Glomerular endothelial cell (primary cell): Measurements from ENCODE around the gene TSPAN9. TPM values are rescaled to one million over a fixed set of nuclear protein-coding genes. Genes with fewer than 3 reads are reported as not detected.

ENCODE experiments used
- DNase-seq: peaks from one replicate; pipeline ENCODE4 v3.0.0-alpha.2; 2011; ENCODE audit warnings: low read depth, low spot score; ENCODE audit errors: extremely low read depth
- total RNA-seq: library from RNA; depleted of rRNA; stranded (reverse); fragments of >200 nt; gene quantifications from 2 replicates; pipeline ENCODE4 v1.2.3, GENCODE V29; 2015

Gene TSPAN9
- total RNA-seq, 1 donor from 2014 or later: 65.5 TPM

- no peak for DNase-seq
Observed at GRCh38 chr12:3178671-3179313, 101.6 kb downstream of the TSPAN9 start.

GRCh38 chr12:3179731-3180130 lies 102.6 kb downstream of the TSPAN9 start:
- no peak for DNase-seq

GRCh38 chr12:3182426-3182825 lies 105.2 kb downstream of the TSPAN9 start:
- no peak for DNase-seq

GRCh38 chr12:3184485-3184884 lies 107.3 kb downstream of the TSPAN9 start:
- DNase-seq: no peak

- no peak for DNase-seq
Observed at GRCh38 chr12:3185260-3185870, 108.2 kb downstream of the TSPAN9 start.

GRCh38 chr12:3186546-3187215 lies 109.5 kb downstream of the TSPAN9 start:
- DNase-seq: no peak

- no peak for DNase-seq
Observed at GRCh38 chr12:3187846-3188770, 110.9 kb downstream of the TSPAN9 start.

- DNase-seq: no peak
Observed at GRCh38 chr12:3189282-3189681, 112.1 kb downstream of the TSPAN9 start.

- DNase-seq: no peak
Observed at GRCh38 chr12:3190101-3190500, 112.9 kb downstream of the TSPAN9 start.

- DNase-seq: no peak
Observed at GRCh38 chr12:3191450-3191849, 114.3 kb downstream of the TSPAN9 start.

GRCh38 chr12:3192221-3192620 lies 115.0 kb downstream of the TSPAN9 start:
- no peak for DNase-seq

- no peak for DNase-seq
Observed at GRCh38 chr12:3193131-3193530, 116.0 kb downstream of the TSPAN9 start.

GRCh38 chr12:3193755-3194154 lies 116.6 kb downstream of the TSPAN9 start:
- DNase-seq: no peak

- no peak for DNase-seq
Observed at GRCh38 chr12:3195337-3195736, 118.2 kb downstream of the TSPAN9 start.

- DNase-seq: no peak
Observed at GRCh38 chr12:3195859-3196483, 118.8 kb downstream of the TSPAN9 start.

- no peak for DNase-seq
Observed at GRCh38 chr12:3196488-3196887, 119.3 kb downstream of the TSPAN9 start.

- DNase-seq: no peak
Observed at GRCh38 chr12:3197131-3197818, 120.1 kb downstream of the TSPAN9 start.

GRCh38 chr12:3199551-3200031 lies 122.4 kb downstream of the TSPAN9 start:
- no peak for DNase-seq

- DNase-seq: no peak
Observed at GRCh38 chr12:3200032-3200617, 122.9 kb downstream of the TSPAN9 start.
